Frontal cortex (tissue), 4 donors: ENCODE data around the gene CDC42BPB. TPM values are rescaled to one million over a fixed set of nuclear protein-coding genes. Genes with fewer than 3 reads are reported as not detected.

ENCODE experiments used
- DNase-seq, 2 donors: peaks; one replicate each; pipeline ENCODE4 v3.0.0; 2012; ENCODE audit warnings: low spot score in 2 of 2
- FAIRE-seq: peaks from 2 replicates; lab custom pipeline; 2012; peaks lifted over from hg19 to GRCh38; lab: Jason Lieb, UNC
- total RNA-seq: library from RNA; depleted of rRNA; stranded (reverse); fragments of >200 nt; gene quantifications from one replicate; pipeline ENCODE4 v1.2.3, GENCODE V29; 2014
- donor health status: control.
- donor health status: control.
- donor health status: control.

CDC42BPB gene
- total RNA-seq, 1 donor from 2014 or later: 64.0 TPM

- FAIRE-seq: no peak
- no peak for DNase-seq
These were observed 133.3 kb downstream of the CDC42BPB start for GRCh38 chr14:102923925-102924486.

GRCh38 chr14:102923201-102923924 lies 134.0 kb downstream of the CDC42BPB start:
- no peak for FAIRE-seq
- no peak for DNase-seq

GRCh38 chr14:102922490-102923200 lies 134.7 kb downstream of the CDC42BPB start, which contains the start of gene AMN:
Gene AMN, plus strand, starts transcription at chr14:102922663. Its CDS starts 26 bp downstream, at chr14:102922689.
- DNase-seq: no peak
- FAIRE-seq: no peak

GRCh38 chr14:102920998-102921304 lies 136.4 kb downstream of the CDC42BPB start:
- DNase-seq (no peak), FAIRE-seq (no peak)

GRCh38 chr14:102920273-102920997 lies 136.9 kb downstream of the CDC42BPB start:
- FAIRE-seq: no peak

GRCh38 chr14:102918438-102918837 lies 138.9 kb downstream of the CDC42BPB start:
- FAIRE-seq (no peak), DNase-seq (no peak)

More at GRCh38 chr14:102920273-102920997, 136.9 kb downstream of the CDC42BPB start:
- no peak for DNase-seq

DNA sequence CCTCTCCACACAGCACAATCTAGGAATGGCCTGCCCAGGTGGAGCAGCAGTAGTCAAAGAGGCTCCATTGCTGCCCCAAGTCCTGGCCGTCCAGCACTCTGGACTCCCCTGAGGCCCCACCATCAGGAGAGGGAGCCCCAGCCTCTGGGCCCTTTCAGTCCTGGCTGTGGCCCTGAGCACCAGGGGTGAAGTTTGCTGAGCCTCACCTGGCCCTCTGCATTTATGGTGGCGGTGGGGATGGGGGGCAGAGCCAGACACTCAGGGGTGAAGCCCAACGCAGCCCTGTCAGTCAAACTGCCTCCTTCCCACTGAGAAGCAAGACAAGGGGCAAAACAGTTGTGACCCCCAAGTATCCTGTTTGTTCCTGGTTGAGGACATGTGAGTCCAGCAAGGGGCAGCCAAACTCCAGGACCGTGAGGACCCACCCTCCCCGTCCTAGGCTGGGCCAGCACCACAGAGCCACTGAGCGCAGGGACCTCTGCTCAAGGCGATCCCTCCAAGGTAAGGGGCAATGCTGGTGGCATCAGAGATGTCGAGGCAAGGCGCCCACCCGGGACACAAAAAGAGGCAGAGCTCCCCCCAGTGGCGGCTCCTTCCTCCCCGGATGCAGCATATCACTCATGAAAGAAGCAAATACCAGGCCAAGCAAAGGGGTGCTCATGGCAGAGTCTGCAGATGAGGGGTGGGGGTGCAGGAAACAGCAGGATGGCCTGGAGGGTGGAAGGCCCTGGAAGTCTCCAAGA lies 139.7 kb downstream of the CDC42BPB start:
- FAIRE-seq (no peak), DNase-seq (peak in 1 of 2 donors; percentile 71)

- no peak for DNase-seq
- no peak for FAIRE-seq
These were observed 140.3 kb downstream of the CDC42BPB start for GRCh38 chr14:102917056-102917385.

GRCh38 chr14:102916347-102917055 lies 140.8 kb downstream of the CDC42BPB start:
- FAIRE-seq (no peak), DNase-seq (no peak)

DNA sequence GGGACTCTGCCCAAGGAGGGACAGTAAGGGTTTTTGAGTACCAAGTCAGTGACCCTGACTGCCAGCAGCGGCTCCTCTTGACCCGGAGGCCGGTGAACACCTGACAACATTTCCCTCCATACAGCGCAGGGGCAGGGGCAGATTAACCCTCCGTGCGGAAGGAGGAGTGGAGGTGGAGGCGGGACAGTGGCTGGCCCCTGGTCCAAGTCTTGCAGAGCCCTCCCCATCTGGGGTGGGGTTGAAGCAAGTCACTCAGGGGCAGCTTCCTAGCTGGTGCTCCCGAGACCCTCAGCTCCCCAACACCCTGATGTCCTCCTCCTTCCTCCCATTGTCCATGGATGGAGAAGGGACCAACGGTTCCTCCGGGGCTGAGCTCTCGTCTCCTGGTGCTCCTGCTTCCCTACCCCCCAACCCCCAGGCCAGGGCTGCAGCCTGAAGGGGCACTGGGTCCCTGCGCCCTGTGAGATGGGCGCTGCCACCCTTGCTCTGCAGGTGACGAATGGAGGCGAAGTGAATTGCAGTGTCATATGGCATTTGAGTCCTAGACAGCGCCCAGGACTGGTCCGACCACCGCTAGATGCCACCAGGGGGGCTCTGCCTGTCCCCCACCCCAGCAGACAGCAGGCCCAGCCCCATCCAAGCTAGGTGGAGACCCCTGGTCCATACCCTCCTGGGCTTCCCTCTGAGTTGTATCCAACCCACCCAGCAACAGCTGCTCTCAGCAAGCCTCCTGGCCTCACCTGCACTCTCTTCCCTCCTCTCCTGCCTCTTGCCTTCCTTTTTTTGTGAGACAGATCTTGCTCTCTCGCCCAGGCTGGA lies 141.8 kb downstream of the CDC42BPB start:
- no peak for DNase-seq
- no peak for FAIRE-seq

DNA sequence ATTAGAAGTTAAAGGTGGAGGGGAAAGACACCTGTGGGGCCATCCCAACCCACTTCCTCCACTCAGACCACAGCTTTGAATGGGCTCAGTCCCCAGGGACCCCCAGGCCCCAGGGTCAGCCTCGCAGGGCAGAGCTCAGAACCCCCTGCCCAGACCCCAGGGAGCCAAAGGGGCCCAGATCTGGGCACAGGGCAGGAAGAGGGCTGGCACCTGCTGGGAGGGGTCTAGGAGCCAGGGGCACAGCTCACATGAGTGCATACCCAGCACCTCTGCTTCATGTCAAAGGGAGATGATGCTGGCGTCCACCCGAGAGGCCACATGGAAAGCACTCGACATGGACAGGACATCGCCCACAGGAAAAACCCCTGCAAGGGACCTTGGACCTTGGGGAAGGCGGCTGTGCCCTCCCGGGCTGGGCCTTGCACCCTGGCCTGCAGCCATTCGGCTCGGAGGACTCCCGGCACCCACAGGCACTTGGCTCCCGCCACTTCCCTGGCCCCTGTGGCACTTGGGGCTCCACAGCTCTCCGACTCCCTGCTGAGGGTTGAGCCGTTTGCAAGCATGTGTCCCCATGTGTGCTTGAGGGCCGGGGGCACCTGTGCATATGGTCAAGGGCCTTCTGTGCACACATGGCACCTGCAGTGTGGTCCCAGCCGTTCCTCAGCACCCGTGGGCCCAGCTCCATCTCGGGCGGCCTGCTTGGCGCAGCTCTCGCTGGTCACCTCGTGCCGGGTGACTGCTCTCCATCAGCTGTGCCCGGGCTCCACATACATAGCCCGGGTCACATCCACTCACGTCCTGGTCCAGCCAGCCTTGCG lies 142.7 kb downstream of the CDC42BPB start:
- DNase-seq: no peak
- FAIRE-seq: no peak

GRCh38 chr14:102913341-102914211 lies 143.8 kb downstream of the CDC42BPB start:
- FAIRE-seq: no peak
- no peak for DNase-seq

- DNase-seq: no peak
- FAIRE-seq: no peak
These were observed 145.2 kb downstream of the CDC42BPB start for GRCh38 chr14:102911991-102912761.

DNA sequence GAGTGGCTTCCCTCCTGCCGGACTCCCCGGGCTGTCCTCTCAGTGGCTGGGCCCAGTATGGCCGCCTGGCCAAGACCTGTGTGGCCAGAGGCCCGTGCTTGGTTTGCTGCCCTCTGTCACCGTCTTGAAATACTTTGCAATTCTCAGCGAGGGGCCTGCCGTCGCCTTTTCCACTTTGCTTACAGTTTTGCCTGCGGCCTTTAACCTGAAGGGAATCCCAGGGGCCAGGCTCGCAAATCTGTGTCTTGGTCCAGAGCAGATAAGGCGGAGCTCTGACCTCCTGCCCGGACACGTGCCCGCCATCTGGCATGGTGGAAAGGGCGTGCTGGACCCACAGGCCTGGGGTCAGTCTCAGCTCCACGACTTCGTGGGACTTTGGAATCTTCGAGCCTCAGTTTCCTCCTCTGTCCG lies 145.8 kb downstream of the CDC42BPB start:
- FAIRE-seq: no peak
- no peak for DNase-seq

GRCh38 chr14:102910442-102910841 lies 146.9 kb downstream of the CDC42BPB start:
- FAIRE-seq (no peak), DNase-seq (no peak)

- FAIRE-seq (no peak), DNase-seq (peak in 1 of 2 donors; percentile 15)
These were observed 147.4 kb downstream of the CDC42BPB start for GRCh38 chr14:102909911-102910310.
